Brain microvascular endothelial cell (primary cell): ENCODE results near the gene CBX4.

Source experiments
- DNase-seq: peaks from one replicate; pipeline ENCODE4 v3.0.0-alpha.2; 2020
- H3K27ac ChIP-seq: fragments of 250-450 bp; sonication (Bioruptor Pico); 2 replicates; pipeline ENCODE4 v1.5.1; 2020; ENCODE audit warnings: mild to moderate bottlenecking, moderate library complexity
- H3K27me3 ChIP-seq: fragments of 250-450 bp; sonication (Bioruptor Pico); replicated peaks from 2 replicates; pipeline ENCODE4 v1.5.1; 2020; ENCODE audit warnings: mild to moderate bottlenecking
- H3K36me3 ChIP-seq: fragments of 250-450 bp; sonication (Bioruptor Pico); replicated peaks from 2 replicates; pipeline ENCODE4 v1.5.1; 2020; ENCODE audit warnings: mild to moderate bottlenecking
- H3K4me3 ChIP-seq: 2 replicates; pipeline ENCODE4 v1.5.1; 2011; ENCODE audit warnings: low read depth, mild to moderate bottlenecking, control low read depth, low read length, moderate library complexity
- in situ Hi-C: cut with HindIII; loops from 2 replicates; pipeline ENCODE4 v1.10.0; 2017; ENCODE audit warnings: low sequenced_read_pairs, low pct_ligation_motif_present
- TF ChIP-seq, protein P1 (sequence below): IDR thresholded peaks from 2 replicates; pipeline ENCODE4 v1.5.1; 2011; ENCODE audit warnings: low read depth, mild to moderate bottlenecking, moderate library complexity, low read length, control low read depth, inconsistent platforms; ENCODE audit errors: missing control alignments

The CBX4 gene

DNA sequence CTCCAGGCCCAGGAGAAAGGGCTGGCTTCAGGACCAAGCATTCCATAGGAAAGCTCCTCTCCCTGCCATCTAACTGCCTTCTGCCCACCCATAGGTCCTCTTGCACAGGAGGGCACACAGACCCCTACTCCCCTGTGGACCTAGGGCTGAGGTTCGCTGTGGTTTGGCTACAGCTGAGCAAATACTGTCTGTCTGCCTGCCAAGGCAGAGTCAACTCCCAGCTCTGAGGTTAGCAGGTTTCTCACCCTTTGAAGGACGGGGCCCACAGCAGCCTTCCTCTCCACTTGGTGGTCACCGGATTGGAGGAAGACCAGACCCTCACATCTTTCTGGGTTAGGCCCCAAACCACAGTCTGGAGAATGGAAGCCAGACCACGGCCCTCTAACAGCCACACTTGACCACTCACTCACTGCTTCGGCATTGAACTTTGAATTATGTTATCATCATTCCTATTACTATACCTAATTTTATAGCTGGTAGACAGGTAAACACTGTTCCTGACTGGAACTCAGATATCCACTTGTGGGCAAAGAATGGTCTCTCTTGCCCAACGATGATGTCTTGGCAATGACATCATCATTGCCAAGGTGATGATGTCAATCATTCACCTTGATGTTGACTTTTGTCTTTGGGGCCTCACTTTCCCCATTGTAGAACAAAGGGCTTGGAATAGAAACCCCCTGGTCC is 14.2 kb downstream of the CBX4 start:
- Histone ChIP-seq H3K36me3 (no peaks in the 10 kb centered on the region), H3K27me3 (no peaks in the 10 kb centered on the region), H3K4me3 (no peak overlapping the region), H3K27ac (no peak overlapping the region)
- DNase-seq: no peak
- in situ Hi-C loops: no loop called here
- TF ChIP-seq, protein P1, sequence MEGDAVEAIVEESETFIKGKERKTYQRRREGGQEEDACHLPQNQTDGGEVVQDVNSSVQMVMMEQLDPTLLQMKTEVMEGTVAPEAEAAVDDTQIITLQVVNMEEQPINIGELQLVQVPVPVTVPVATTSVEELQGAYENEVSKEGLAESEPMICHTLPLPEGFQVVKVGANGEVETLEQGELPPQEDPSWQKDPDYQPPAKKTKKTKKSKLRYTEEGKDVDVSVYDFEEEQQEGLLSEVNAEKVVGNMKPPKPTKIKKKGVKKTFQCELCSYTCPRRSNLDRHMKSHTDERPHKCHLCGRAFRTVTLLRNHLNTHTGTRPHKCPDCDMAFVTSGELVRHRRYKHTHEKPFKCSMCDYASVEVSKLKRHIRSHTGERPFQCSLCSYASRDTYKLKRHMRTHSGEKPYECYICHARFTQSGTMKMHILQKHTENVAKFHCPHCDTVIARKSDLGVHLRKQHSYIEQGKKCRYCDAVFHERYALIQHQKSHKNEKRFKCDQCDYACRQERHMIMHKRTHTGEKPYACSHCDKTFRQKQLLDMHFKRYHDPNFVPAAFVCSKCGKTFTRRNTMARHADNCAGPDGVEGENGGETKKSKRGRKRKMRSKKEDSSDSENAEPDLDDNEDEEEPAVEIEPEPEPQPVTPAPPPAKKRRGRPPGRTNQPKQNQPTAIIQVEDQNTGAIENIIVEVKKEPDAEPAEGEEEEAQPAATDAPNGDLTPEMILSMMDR: no peak

DNA sequence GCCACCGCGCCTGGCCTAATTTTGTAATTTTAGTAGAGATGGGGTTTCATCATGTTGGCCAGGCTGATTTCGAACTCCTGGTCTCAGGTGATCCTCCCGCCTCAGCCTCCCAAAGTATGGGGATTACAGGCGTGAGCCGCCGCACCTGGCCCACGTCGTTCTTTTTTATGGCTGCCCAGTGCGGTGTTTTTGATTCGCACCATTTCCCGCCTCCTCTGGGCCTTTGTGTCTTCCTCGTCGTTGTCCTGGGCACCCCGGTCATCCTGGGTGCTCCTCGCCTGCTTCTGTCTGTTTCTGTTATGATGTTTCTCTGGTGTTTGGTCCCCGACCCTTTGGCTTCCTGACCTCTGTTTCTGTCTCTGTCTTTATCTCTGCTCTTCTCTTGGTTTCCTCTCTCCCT is 15.0 kb downstream of the CBX4 start:
- Histone ChIP-seq H3K4me3 (no peak overlapping the region), H3K27ac (no peak overlapping the region), H3K36me3 (no peaks in the 10 kb centered on the region), H3K27me3 (no peaks in the 10 kb centered on the region)
- TF ChIP-seq, protein P1: no peak
- DNase-seq: no peak
- in situ Hi-C loops: no loop called here

DNA sequence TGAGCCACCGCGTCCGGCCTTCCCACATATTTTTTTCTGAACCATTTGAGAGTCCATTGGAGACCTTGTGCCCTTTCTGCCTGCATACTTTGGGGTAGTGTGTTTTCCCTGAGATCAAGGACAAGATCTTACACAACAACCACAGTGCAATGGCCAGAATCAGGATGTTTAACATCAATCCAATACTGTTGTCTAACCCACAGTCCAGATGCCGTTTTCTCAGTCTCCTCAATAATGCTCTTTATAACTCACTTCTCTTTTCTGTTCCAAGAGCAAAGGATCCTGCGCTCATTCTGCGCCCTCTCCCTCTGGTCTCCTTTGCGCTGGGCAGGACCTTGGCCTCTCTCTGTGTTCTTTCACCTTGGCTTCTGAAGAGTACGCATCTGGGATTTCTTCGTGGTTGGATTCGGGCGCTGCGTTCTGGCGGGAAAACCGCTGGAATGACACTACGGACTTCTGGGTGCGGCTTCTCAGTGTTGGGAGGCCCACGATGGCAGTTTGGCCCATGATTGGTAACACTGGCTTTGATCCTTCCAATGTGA is 16.6 kb downstream of the CBX4 start:
- no peaks in the 10 kb centered on the region for H3K36me3 ChIP-seq
- DNase-seq: no peak
- H3K4me3 ChIP-seq: no peak overlapping the region
- H3K27ac ChIP-seq: no peak overlapping the region
- no peaks in the 10 kb centered on the region for H3K27me3 ChIP-seq
- TF ChIP-seq, protein P1: no peak
- in situ Hi-C loops: no loop called here

DNA sequence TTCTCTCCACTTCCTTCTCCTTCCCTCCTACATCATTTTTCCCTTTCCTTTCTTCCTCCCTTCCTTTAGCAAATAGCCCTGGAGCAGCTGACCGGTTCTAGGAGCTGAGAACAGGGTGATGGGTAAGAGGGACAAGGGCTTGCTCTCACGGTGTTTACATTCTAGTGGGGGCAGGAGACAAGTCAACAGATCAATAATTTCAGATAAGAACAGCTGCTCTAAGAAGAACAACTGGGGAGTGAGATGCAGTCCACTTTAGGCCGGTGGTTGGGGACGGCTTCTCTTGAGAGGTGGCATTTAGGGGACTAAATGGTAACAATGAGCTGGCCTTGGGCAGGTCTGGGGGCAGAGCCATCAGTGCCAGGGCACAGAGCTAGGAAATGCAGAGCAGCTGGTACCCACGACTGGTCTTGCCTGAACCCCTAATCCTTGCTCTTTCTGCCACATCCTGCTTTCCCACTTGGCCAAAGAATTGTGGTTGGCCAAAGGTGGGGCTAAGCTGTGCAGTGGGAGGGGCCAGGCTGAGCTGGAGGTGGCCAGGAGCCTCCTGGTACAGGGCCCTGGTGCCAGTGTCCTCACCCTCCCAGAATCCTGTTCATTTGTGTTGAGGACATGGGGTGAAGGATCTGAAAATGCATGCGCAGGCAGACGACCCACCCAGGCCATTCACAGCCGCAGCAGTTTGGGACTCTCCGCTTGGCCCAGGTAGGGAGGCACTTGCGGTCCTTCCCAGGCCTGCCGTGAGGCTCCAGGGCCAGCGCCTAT is 17.7 kb downstream of the CBX4 start:
- Histone ChIP-seq H3K27me3 (no peaks in the 10 kb centered on the region), H3K27ac (no peak overlapping the region), H3K4me3 (no peak overlapping the region), H3K36me3 (no peaks in the 10 kb centered on the region)
- in situ Hi-C loops: no loop called here
- TF ChIP-seq, protein P1: no peak
- no peak for DNase-seq

DNA sequence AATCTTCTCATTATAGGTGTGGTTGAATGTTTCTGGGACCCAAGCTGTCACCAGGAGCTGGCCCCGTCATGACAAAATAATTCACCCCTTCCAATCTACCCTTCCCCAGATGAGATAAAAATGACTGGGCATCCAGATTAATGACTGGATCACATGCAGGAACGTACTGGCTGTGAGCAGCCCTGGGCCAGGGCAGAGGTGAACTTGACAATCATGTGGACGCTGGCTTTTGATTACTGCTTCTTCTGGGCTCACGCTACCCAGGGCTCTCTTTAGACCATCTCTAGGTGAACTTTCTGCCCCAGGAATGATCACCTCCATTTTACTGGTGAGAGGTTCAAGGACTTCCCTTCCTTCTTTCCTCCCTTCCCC is 18.3 kb downstream of the CBX4 start:
- Histone ChIP-seq H3K36me3 (no peaks in the 10 kb centered on the region), H3K27me3 (peaks cover 5% of the 10 kb centered on the region), H3K27ac (no peak overlapping the region), H3K4me3 (no peak overlapping the region)
- in situ Hi-C loops: no loop called here
- no peak for DNase-seq
- TF ChIP-seq, protein P1: no peak
